Pancreas (tissue), 10 donors: ENCODE results near the gene EZH2. TPM values are rescaled to one million over a fixed set of nuclear protein-coding genes. Genes with fewer than 3 reads are reported as not detected.

Experiments used
- ATAC-seq, 4 donors: fragments of 200-7000 bp; cut with Tn5 transposase; one replicate each; pipeline versions ENCODE4 v1.8.0 to v1.9.1; 2020; ENCODE audit warnings: mild to moderate bottlenecking in 4 of 4, moderate library complexity in 4 of 4
- DNase-seq, 6 donors: peaks; one replicate each; pipeline ENCODE4 v3.0.0-alpha.2; 2020
- FAIRE-seq: peaks from 2 replicates; lab custom pipeline; 2012; peaks lifted over from hg19 to GRCh38; lab: Jason Lieb, UNC
- H3K27ac ChIP-seq, 4 donors: fragments of 200-600 bp; sonication (generic); 1 replicate in 3 of 4; 2 replicates in 1 of 4; pipeline versions ENCODE4 v1.5.0 to v1.8.0; 2020
- H3K27me3 ChIP-seq, 4 donors: fragments of 200-600 bp; one replicate each; pipeline ENCODE4 v1.8.0; 2021
- H3K36me3 ChIP-seq, 3 donors: fragments of 200-600 bp; sonication (generic) in 1 of 3; one replicate each; pipeline versions ENCODE4 v1.5.0 to v1.8.0; 2020 to 2021
- H3K4me1 ChIP-seq, 3 donors: fragments of 200-600 bp; one replicate each; pipeline ENCODE4 v1.8.0; 2021
- H3K4me3 ChIP-seq, 4 donors: fragments of 200-600 bp; sonication (generic) in 2 of 4; one replicate each; pipeline versions ENCODE4 v1.5.0 to v1.8.0; 2020 to 2021
- H3K9me3 ChIP-seq, 4 donors: fragments of 200-600 bp; one replicate each; pipeline ENCODE4 v1.8.0; 2021
- CTCF ChIP-seq, 4 donors: fragments of 200-600 bp; sonication (generic) in 3 of 4; IDR thresholded peaks; one replicate each; pipeline versions ENCODE4 v1.5.0 to v1.8.0; 2021; ENCODE audit warnings: antibody characterized with exemption in 4 of 4
- WGBS, 2 donors: extraction: QIAGEN DNeasy Blood & Tissue Kit; methylation state at CpG; one replicate each; pipeline ENCODE4 v1.1.7; 2013; 5-methylcytosine and 5-hydroxymethylcytosine counted together
- intact Hi-C, 3 donors: fragments of 100-400 bp; cut with DNase I; formaldehyde crosslinking; loops; one replicate each; pipeline versions ENCODE4 v1.11.1 to v1.14.2; 2022
- polyA plus RNA-seq, 2 donors: library from polyadenylated mRNA; stranded (reverse); fragments of 200-250 nt; gene quantifications; one replicate each; pipeline ENCODE4 v1.2.3, GENCODE V29; 2013
- total RNA-seq, 6 donors: library from RNA; stranded (reverse); fragmentation: NEBNext Ultra II Directional in 4 of 6; extraction: Animal tissue kit (Norgen Biotek cat#: 25700) in 4 of 6; gene quantifications; one replicate each; pipeline versions ENCODE4 v1.2.1 to v1.2.4, GENCODE V29; 2021 to 2023
- donor health status: healthy with polysubstance abuse.
- donor health status: DM: no; HTN: no; CAD: no; lungs with moderate emphysema.
- donor health status: DM: no; HTN: no; CAD: no.
- donor health status: control.
- donor health status: control.
- donor health status: Bipolar disorder and iron deficiency.
- donor health status: DM: yes; HTN: yes; CAD: no.
- donor health status: DM: no; HTN: no; CAD: no.
- donor health status: DM: no; HTN: no; CAD: no.
- donor health status: DM: yes; HTN: yes; CAD: no.

EZH2 gene
- total and polyA plus RNA-seq, 8 donors = 2.4 to 4.3 (median 3.2) TPM

- ATAC-seq (no peak), DNase-seq (no peak), FAIRE-seq (no peak)
- no peaks in the 10 kb centered on the region for H3K36me3 ChIP-seq
- H3K4me3 ChIP-seq = no peak overlapping the region
- H3K27me3 ChIP-seq = no peaks in the 10 kb centered on the region
- no peaks in the 10 kb centered on the region for H3K9me3 ChIP-seq
- no peak for TF ChIP-seq CTCF (IDR thresholded peaks at IDR 0.05)
- intact Hi-C loops = no loop called here
- no peaks in the 10 kb centered on the region for H3K4me1 ChIP-seq
- WGBS, 2 donors = 74 to 85% methylated on average over 9 of the region's 9 CpGs
- H3K27ac ChIP-seq = no peak overlapping the region
Observed at GRCh38 chr7:148925836-148926235, 41.7 kb upstream of the EZH2 start.

GRCh38 chr7:148924011-148924410 is 39.9 kb upstream of the EZH2 start:
- DNase-seq (no peak), ATAC-seq (no peak), FAIRE-seq (no peak)
- no peak overlapping the region for H3K4me3 ChIP-seq
- no peaks in the 10 kb centered on the region for H3K9me3 ChIP-seq
- no peak overlapping the region for H3K27ac ChIP-seq
- intact Hi-C loops = no loop called here
- no peak for TF ChIP-seq CTCF (IDR thresholded peaks at IDR 0.05)
- WGBS, 2 donors = 85 to 90% methylated on average over 5 of the region's 5 CpGs
- no peaks in the 10 kb centered on the region for H3K36me3 ChIP-seq
- no peaks in the 10 kb centered on the region for H3K4me1 ChIP-seq
- no peaks in the 10 kb centered on the region for H3K27me3 ChIP-seq

GRCh38 chr7:148921806-148922205 is 37.7 kb upstream of the EZH2 start:
- FAIRE-seq (no peak), DNase-seq (peak in 3 of 6 donors; percentile 32 to 62 (median 50)), ATAC-seq (peak in 1 of 4 donors; percentile 46)
- H3K36me3 ChIP-seq = no peaks in the 10 kb centered on the region
- intact Hi-C loops = no loop called here
- 69 to 75% methylated on average over 6 of the region's 6 CpGs for WGBS, 2 donors
- H3K27ac ChIP-seq = no peak overlapping the region
- no peak for TF ChIP-seq CTCF (IDR thresholded peaks at IDR 0.05)
- no peaks in the 10 kb centered on the region for H3K9me3 ChIP-seq
- no peaks in the 10 kb centered on the region for H3K27me3 ChIP-seq
- H3K4me1 ChIP-seq = no peaks in the 10 kb centered on the region
- H3K4me3 ChIP-seq = no peak overlapping the region

GRCh38 chr7:148921189-148921588 is 37.1 kb upstream of the EZH2 start:
- Histone ChIP-seq H3K36me3 (no peaks in the 10 kb centered on the region), H3K27ac (no peak overlapping the region), H3K9me3 (no peaks in the 10 kb centered on the region), H3K4me3 (no peak overlapping the region), H3K27me3 (no peaks in the 10 kb centered on the region), H3K4me1 (no peaks in the 10 kb centered on the region)
- WGBS, 2 donors = 77 to 84% methylated on average over 5 of the region's 5 CpGs
- intact Hi-C loops = no loop called here
- DNase-seq = no peak
- ATAC-seq = no peak
- no peak for TF ChIP-seq CTCF (IDR thresholded peaks at IDR 0.05)
- FAIRE-seq = no peak

- Histone ChIP-seq H3K27me3 (no peaks in the 10 kb centered on the region), H3K9me3 (no peaks in the 10 kb centered on the region), H3K4me3 (no peak overlapping the region), H3K27ac (no peak overlapping the region), H3K4me1 (no peaks in the 10 kb centered on the region), H3K36me3 (no peaks in the 10 kb centered on the region)
- 79 to 87% methylated on average over 6 of the region's 6 CpGs for WGBS, 2 donors
- intact Hi-C loops = no loop called here
- no peak for ATAC-seq
- no peak for FAIRE-seq
- no peak for DNase-seq
- no peak for TF ChIP-seq CTCF (IDR thresholded peaks at IDR 0.05)
Observed at GRCh38 chr7:148919859-148920258, 35.8 kb upstream of the EZH2 start.
